Fibroblast of lung (primary cell): ENCODE measurements around the gene SPCS2.

Experiments used
- CTCF ChIP-seq, 2 donors: IDR thresholded peaks in 1 of 2; conservative IDR thresholded peaks in 1 of 2; 1 replicate in 1 of 2; 2 replicates in 1 of 2; pipeline ENCODE4 v1.5.1; 2011 to 2012; ENCODE audit warnings: low read length in 2 of 2, control low read depth in 1 of 2, inconsistent platforms in 1 of 2, low read depth in 1 of 2, mild to moderate bottlenecking in 1 of 2
- EZH2 ChIP-seq: IDR thresholded peaks from 2 replicates; pipeline ENCODE4 v1.5.1; 2012; ENCODE audit warnings: low read length, control low read depth, mild to moderate bottlenecking; ENCODE audit errors: missing control alignments

- TF ChIP-seq CTCF (conservative IDR thresholded peaks at IDR 0.05 in 1 of 2, IDR thresholded peaks at IDR 0.05 in 1 of 2; ENCODE audit: low read depth in 1 of 2, low read length in 2 of 2): no peak
- TF ChIP-seq EZH2: no peak
Observed at GRCh38 chr11:74951226-74951625, 2.2 kb downstream of the SPCS2 start.
